Measurements from ENCODE around the gene PTTG1.
A peak's percentile ranks its signal among the peaks of the same experiment; 100 is the strongest.

PTTG1 gene

GRCh38 chr5:160379511-160379910, 42.1 kb upstream of the PTTG1 start:
- no peaks in the 10 kb centered on the region for H3K9me3 Mint-ChIP-seq
- DNase-seq = no peak
- no peak overlapping the region for H3K27ac Mint-ChIP-seq
- H3K27me3 Mint-ChIP-seq (ENCODE audit: low read depth, poor library complexity) = peaks cover 19% of the 10 kb centered on the region
- TF ChIP-seq CTCF (IDR thresholded peaks at IDR 0.05) = no peak
- peaks cover 5% of the 10 kb centered on the region for H3K36me3 Mint-ChIP-seq (ENCODE audit: low read depth)
- H3K4me1 Mint-ChIP-seq = no peaks in the 10 kb centered on the region
- H3K4me3 Mint-ChIP-seq = no peak overlapping the region

GRCh38 chr5:160380041-160380440, 41.6 kb upstream of the PTTG1 start:
- no peak for DNase-seq
- no peak overlapping the region for H3K27ac Mint-ChIP-seq
- H3K4me3 Mint-ChIP-seq = no peak overlapping the region
- peaks cover 7% of the 10 kb centered on the region for H3K36me3 Mint-ChIP-seq (ENCODE audit: low read depth)
- no peak for TF ChIP-seq CTCF (IDR thresholded peaks at IDR 0.05)
- no peaks in the 10 kb centered on the region for H3K4me1 Mint-ChIP-seq
- peaks cover 15% of the 10 kb centered on the region for H3K27me3 Mint-ChIP-seq (ENCODE audit: low read depth, poor library complexity)
- no peaks in the 10 kb centered on the region for H3K9me3 Mint-ChIP-seq

GRCh38 chr5:160382346-160382745, 39.3 kb upstream of the PTTG1 start:
- H3K4me1 Mint-ChIP-seq = no peaks in the 10 kb centered on the region
- peaks cover 6% of the 10 kb centered on the region for H3K27me3 Mint-ChIP-seq (ENCODE audit: low read depth, poor library complexity)
- no peak overlapping the region for H3K4me3 Mint-ChIP-seq
- peaks cover 14% of the 10 kb centered on the region for H3K9me3 Mint-ChIP-seq
- DNase-seq = no peak
- peaks cover 27% of the 10 kb centered on the region for H3K36me3 Mint-ChIP-seq (ENCODE audit: low read depth)
- TF ChIP-seq CTCF (IDR thresholded peaks at IDR 0.05) = no peak
- no peak overlapping the region for H3K27ac Mint-ChIP-seq

GRCh38 chr5:160384681-160385080, 37.0 kb upstream of the PTTG1 start:
- Mint-ChIP-seq H3K9me3 (peaks cover 38% of the 10 kb centered on the region), H3K27ac (no peak overlapping the region), H3K27me3 (ENCODE audit: low read depth, poor library complexity) (peaks cover 4% of the 10 kb centered on the region), H3K4me1 (no peaks in the 10 kb centered on the region), H3K36me3 (ENCODE audit: low read depth) (peaks cover 50% of the 10 kb centered on the region), H3K4me3 (no peak overlapping the region)
- DNase-seq = no peak
- TF ChIP-seq CTCF (IDR thresholded peaks at IDR 0.05) = no peak

- Mint-ChIP-seq H3K9me3 (peaks cover 39% of the 10 kb centered on the region), H3K4me1 (no peaks in the 10 kb centered on the region), H3K36me3 (ENCODE audit: low read depth) (peaks cover 50% of the 10 kb centered on the region), H3K27me3 (ENCODE audit: low read depth, poor library complexity) (no peaks in the 10 kb centered on the region), H3K4me3 (no peak overlapping the region), H3K27ac (peak overlapping the region; percentile 16)
- no peak for TF ChIP-seq CTCF (IDR thresholded peaks at IDR 0.05)
- no peak for DNase-seq
These were observed 36.2 kb upstream of the PTTG1 start for GRCh38 chr5:160385496-160385895.

GRCh38 chr5:160387445-160387844, 34.2 kb upstream of the PTTG1 start:
- Mint-ChIP-seq H3K27ac (no peak overlapping the region), H3K4me1 (no peaks in the 10 kb centered on the region), H3K36me3 (ENCODE audit: low read depth) (peaks cover 54% of the 10 kb centered on the region), H3K9me3 (peaks cover 43% of the 10 kb centered on the region), H3K4me3 (no peak overlapping the region), H3K27me3 (ENCODE audit: low read depth, poor library complexity) (no peaks in the 10 kb centered on the region)
- no peak for DNase-seq
- TF ChIP-seq CTCF (IDR thresholded peaks at IDR 0.05) = no peak
